HepG2 (cell line): ENCODE data around the gene ADPRM. TPM values are rescaled to one million over a fixed set of nuclear protein-coding genes. Genes with fewer than 3 reads are reported as not detected.
A peak's percentile ranks its signal among the peaks of the same experiment; 100 is the strongest.

Source experiments
- ATAC-seq: fragments of 200-7000 bp; cut with Tn5 transposase; 3 replicates; pipeline ENCODE4 v1.9.1; 2020; ENCODE audit warnings: mild to moderate bottlenecking, moderate library complexity
- BruUV-seq: library from RNA; stranded (reverse); fragments of 400-500 nt; replicated peaks from 2 replicates; lab custom pipeline; 2021; lab: Mats Ljungman, UMichigan
- CTCF ChIA-PET: fragments of 300-600 bp; formaldehyde crosslinking; extraction: SDS; loops from one replicate; lab custom pipeline; 2021; ENCODE audit warnings: low total read pairs, inconsistent platforms, low intra/inter-chr PET ratio; lab: Yijun Ruan, JAX
- POLR2A ChIA-PET: fragments of 350-600 bp; sonication (Branson Sonifier 250); formaldehyde crosslinking; loops from one replicate; lab custom pipeline; 2020; ENCODE audit warnings: antibody characterized with exemption, inconsistent platforms; lab: Yijun Ruan, JAX
- DNase-seq: peaks from one replicate; pipeline ENCODE4 v3.0.0-alpha.2; 2015; ENCODE audit warnings: low spot score
- FAIRE-seq: peaks from 3 replicates; lab custom pipeline; 2011; peaks lifted over from hg19 to GRCh38; lab: Jason Lieb, UNC
- H2AFZ ChIP-seq: one replicate; pipeline ENCODE4 v1.6.1; 2011; ENCODE audit warnings: low read length, inconsistent platforms
- H3K27ac ChIP-seq: fragments of 300-600 bp; 3 replicates; pipeline ENCODE4 v1.8.0; 2011; ENCODE audit warnings: mixed run types, mild to moderate bottlenecking, mixed read lengths, low read length, inconsistent platforms; ENCODE audit not compliant: insufficient read depth; ENCODE audit errors: extremely low read length
- H3K27me3 ChIP-seq, 2 experiments: fragments of 200-600 bp in 1 of 2; 2 replicates in 1 of 2; 3 replicates in 1 of 2; pipeline versions ENCODE4 v1.6.0 to v1.8.0; 2011; ENCODE audit warnings: low read length in 2 of 2, mild to moderate bottlenecking in 2 of 2, moderate library complexity in 2 of 2, inconsistent platforms in 1 of 2; ENCODE audit not compliant: insufficient read depth in 2 of 2, control insufficient read depth in 1 of 2
- H3K36me3 ChIP-seq, 2 experiments: fragments of 200-600 bp in 1 of 2; replicated peaks in 1 of 2; 2 replicates in 1 of 2; 3 replicates in 1 of 2; pipeline versions ENCODE4 v1.5.1 to v1.8.0; 2011; ENCODE audit warnings: low read length in 2 of 2, inconsistent platforms in 1 of 2; ENCODE audit not compliant: insufficient read depth in 2 of 2, control insufficient read depth in 1 of 2
- H3K4me1 ChIP-seq: 2 replicates; pipeline ENCODE4 v1.5.1; 2012; ENCODE audit warnings: low read length, inconsistent platforms; ENCODE audit not compliant: insufficient read depth
- H3K4me2 ChIP-seq: 2 replicates; pipeline ENCODE4 v1.6.0; 2011; ENCODE audit warnings: low read depth, low read length, inconsistent platforms
- H3K4me3 ChIP-seq, 3 experiments: fragments of 200-600 bp in 1 of 3; sonication (generic), shearing (Covaris generic) in 1 of 3; replicated peaks in 1 of 3; 2 replicates each; pipeline ENCODE4 v1.5.1; 2011 to 2016; ENCODE audit warnings: low read length in 3 of 3, inconsistent platforms in 2 of 3, low read depth in 2 of 3, mild to moderate bottlenecking in 2 of 3, control low read depth in 1 of 3, mixed read lengths in 1 of 3; ENCODE audit not compliant: insufficient read depth in 1 of 3
- H3K79me2 ChIP-seq: one replicate; pipeline ENCODE4 v1.6.1; 2011; ENCODE audit warnings: low read length, inconsistent platforms; ENCODE audit not compliant: insufficient read depth
- H3K9ac ChIP-seq: 2 replicates; pipeline ENCODE4 v1.6.0; 2011; ENCODE audit warnings: mild to moderate bottlenecking, low read depth, low read length, inconsistent platforms; ENCODE audit not compliant: insufficient read depth
- H3K9me3 ChIP-seq: 2 replicates; pipeline ENCODE4 v1.5.1; 2012; ENCODE audit warnings: mild to moderate bottlenecking, low read length
- H4K20me1 ChIP-seq: 2 replicates; pipeline ENCODE4 v1.6.0; 2011; ENCODE audit warnings: inconsistent platforms, mild to moderate bottlenecking, low read length, moderate library complexity; ENCODE audit not compliant: insufficient read depth
- BCL6 ChIP-seq: IDR thresholded peaks from 2 replicates; pipeline ENCODE4 v1.6.1; 2016; ENCODE audit warnings: missing genetic modification reagents, missing compliant biosample characterization
- CEBPB ChIP-seq: IDR thresholded peaks from 2 replicates; pipeline ENCODE4 v1.6.1; 2011; ENCODE audit warnings: low read depth, low read length, improper control_type of control experiment, borderline replicate concordance
- FOXC1 ChIP-seq: sonication (generic); formaldehyde crosslinking; IDR thresholded peaks from 2 replicates; pipeline ENCODE4 v1.8.0; 2022; ENCODE audit warnings: mild to moderate bottlenecking, missing genetic modification reagents, borderline replicate concordance
- FOXP1 ChIP-seq, 2 experiments: fragments of 450-650 bp in 1 of 2; IDR thresholded peaks; 2 replicates each; pipeline ENCODE4 v1.6.1; 2017 to 2018; ENCODE audit warnings: antibody characterized with exemption in 1 of 2
- HMG20B ChIP-seq: conservative IDR thresholded peaks from 2 replicates; pipeline ENCODE4 v1.6.1; 2016; ENCODE audit warnings: missing genetic modification reagents, missing compliant biosample characterization
- NCOR1 ChIP-seq: fragments of 200-600 bp; sonication (generic); IDR thresholded peaks from 2 replicates; pipeline ENCODE4 v1.7.0; 2017; ENCODE audit warnings: antibody characterized with exemption, low read length, borderline replicate concordance
- PATZ1 ChIP-seq: sonication (generic); formaldehyde crosslinking; IDR thresholded peaks from 2 replicates; pipeline ENCODE4 v1.4.0; 2020; ENCODE audit warnings: missing genetic modification reagents
- RBAK ChIP-seq: sonication (generic); formaldehyde crosslinking; IDR thresholded peaks from 2 replicates; pipeline ENCODE4 v1.5.1; 2020; ENCODE audit warnings: mild to moderate bottlenecking, missing genetic modification reagents
- RXRA ChIP-seq: sonication (generic); formaldehyde crosslinking; IDR thresholded peaks from 2 replicates; pipeline ENCODE4 v1.5.1; 2020; ENCODE audit warnings: missing genetic modification reagents
- ZFY ChIP-seq: sonication (generic); formaldehyde crosslinking; IDR thresholded peaks from 2 replicates; pipeline ENCODE4 v1.4.0; 2020; ENCODE audit warnings: missing genetic modification reagents
- ZNF597 ChIP-seq: sonication (generic); formaldehyde crosslinking; IDR thresholded peaks from 2 replicates; pipeline ENCODE4 v1.5.0; 2020; ENCODE audit warnings: missing genetic modification reagents
- ZNF850 ChIP-seq: sonication (generic); formaldehyde crosslinking; conservative IDR thresholded peaks from 2 replicates; pipeline ENCODE4 v1.9.0; 2021; ENCODE audit warnings: mild to moderate bottlenecking, missing genetic modification reagents
- WGBS: methylation state at CpG from one replicate; pipeline ENCODE4 v1.1.6; 2017; ENCODE audit warnings: low lambda C conversion rate; 5-methylcytosine and 5-hydroxymethylcytosine counted together
- in situ Hi-C: cut with HindIII; loops from 2 replicates; pipeline ENCODE4 v1.10.0; 2017; ENCODE audit warnings: low pct_unique_long_range_greater_than_20kb; ENCODE audit not compliant: extremely low pct_ligation_motif_present
- intact Hi-C: fragments of 100-400 bp; cut with micrococcal nuclease; formaldehyde crosslinking; loops from one replicate; pipeline ENCODE4 v1.10.0; 2022; ENCODE audit not compliant: unreplicated experiment
- polyA plus RNA-seq, 8 experiments: library from polyadenylated mRNA; depleted of rRNA in 3 of 8; stranded (reverse) in 7 of 8; unstranded in 1 of 8; fragments of >200 nt; fragmentation: Illumina TruSeq in 4 of 8; extraction: Trizol in 4 of 8; gene quantifications; 2 replicates each; pipeline versions ENCODE4 v1.2.1 to v1.2.3, GENCODE V29; 2011 to 2016; ENCODE audit warnings: low read depth in 4 of 8, missing spikeins in 1 of 8, mixed read lengths in 1 of 8; ENCODE audit not compliant: insufficient read depth in 1 of 8
- total RNA-seq, 5 experiments: library from RNA; depleted of rRNA; stranded (reverse); fragments of >200 nt; fragmentation: Illumina TruSeq; extraction: Trizol; gene quantifications; 2 replicates each; pipeline ENCODE4 v1.2.3, GENCODE V29; 2016; ENCODE audit warnings: low read depth in 1 of 5
- TF ChIP-seq, protein P1 (sequence below): sonication (generic); formaldehyde crosslinking; IDR thresholded peaks from 2 replicates; pipeline ENCODE4 v1.5.0; 2020; ENCODE audit warnings: missing genetic modification reagents
- TF ChIP-seq, protein P2 (sequence below): sonication (generic); formaldehyde crosslinking; IDR thresholded peaks from 2 replicates; pipeline ENCODE4 v1.4.0; 2020; ENCODE audit warnings: missing genetic modification reagents

The ADPRM gene
- total and polyA plus RNA-seq, 2 of the 13 experiments (the other 11 are each of a cell fraction or from before 2014, with no cell fraction given) = 5.6 to 10.8 TPM

- peaks cover 0 to 8% of the 10 kb centered on the region in 2 experiments; a peak in 2 of 5 replicates for H3K27me3 ChIP-seq
- no peaks in the 10 kb centered on the region for H3K36me3 ChIP-seq
- ATAC-seq (peak; percentile 85), DNase-seq (peak; percentile 49), FAIRE-seq (peak; percentile 37)
- H3K4me2 ChIP-seq = no peak overlapping the region
- intact Hi-C loops (no loop called here), in situ Hi-C loops (loop anchor here (5.0 kb wide), 1 partner anchor 109 kb away; no protein-coding TSS in a partner anchor)
- CTCF ChIA-PET = interaction anchor here (3.1 kb wide), 1 partner anchor 106 kb away, joined by 43 read pairs; no protein-coding TSS in a partner anchor
- no TSS peak for BruUV-seq
- H3K4me1 ChIP-seq = peaks cover 30% of the 10 kb centered on the region
- no peak overlapping the region for H3K4me3 ChIP-seq
- POLR2A ChIA-PET = no interaction called here
- WGBS = 19% methylated on average over 5 of the region's 5 CpGs
- H3K79me2 ChIP-seq = no peaks in the 10 kb centered on the region
- H3K27ac ChIP-seq = no peak overlapping the region
- no peaks in the 10 kb centered on the region for H4K20me1 ChIP-seq
- H3K9me3 ChIP-seq = no peaks in the 10 kb centered on the region
- no peak overlapping the region for H3K9ac ChIP-seq
- H2AFZ ChIP-seq = no peak overlapping the region
- no peak for TF ChIP-seq ZNF850
- no peak for TF ChIP-seq ZNF597
- TF ChIP-seq PATZ1 (CRISPR knock-in tag) = no peak
- TF ChIP-seq, protein P1, sequence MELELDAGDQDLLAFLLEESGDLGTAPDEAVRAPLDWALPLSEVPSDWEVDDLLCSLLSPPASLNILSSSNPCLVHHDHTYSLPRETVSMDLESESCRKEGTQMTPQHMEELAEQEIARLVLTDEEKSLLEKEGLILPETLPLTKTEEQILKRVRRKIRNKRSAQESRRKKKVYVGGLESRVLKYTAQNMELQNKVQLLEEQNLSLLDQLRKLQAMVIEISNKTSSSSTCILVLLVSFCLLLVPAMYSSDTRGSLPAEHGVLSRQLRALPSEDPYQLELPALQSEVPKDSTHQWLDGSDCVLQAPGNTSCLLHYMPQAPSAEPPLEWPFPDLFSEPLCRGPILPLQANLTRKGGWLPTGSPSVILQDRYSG (CRISPR knock-in tag) = no peak
- no peak for TF ChIP-seq HMG20B (CRISPR knock-in tag)
- TF ChIP-seq ZFY (CRISPR knock-in tag) = no peak
- TF ChIP-seq, protein P2, sequence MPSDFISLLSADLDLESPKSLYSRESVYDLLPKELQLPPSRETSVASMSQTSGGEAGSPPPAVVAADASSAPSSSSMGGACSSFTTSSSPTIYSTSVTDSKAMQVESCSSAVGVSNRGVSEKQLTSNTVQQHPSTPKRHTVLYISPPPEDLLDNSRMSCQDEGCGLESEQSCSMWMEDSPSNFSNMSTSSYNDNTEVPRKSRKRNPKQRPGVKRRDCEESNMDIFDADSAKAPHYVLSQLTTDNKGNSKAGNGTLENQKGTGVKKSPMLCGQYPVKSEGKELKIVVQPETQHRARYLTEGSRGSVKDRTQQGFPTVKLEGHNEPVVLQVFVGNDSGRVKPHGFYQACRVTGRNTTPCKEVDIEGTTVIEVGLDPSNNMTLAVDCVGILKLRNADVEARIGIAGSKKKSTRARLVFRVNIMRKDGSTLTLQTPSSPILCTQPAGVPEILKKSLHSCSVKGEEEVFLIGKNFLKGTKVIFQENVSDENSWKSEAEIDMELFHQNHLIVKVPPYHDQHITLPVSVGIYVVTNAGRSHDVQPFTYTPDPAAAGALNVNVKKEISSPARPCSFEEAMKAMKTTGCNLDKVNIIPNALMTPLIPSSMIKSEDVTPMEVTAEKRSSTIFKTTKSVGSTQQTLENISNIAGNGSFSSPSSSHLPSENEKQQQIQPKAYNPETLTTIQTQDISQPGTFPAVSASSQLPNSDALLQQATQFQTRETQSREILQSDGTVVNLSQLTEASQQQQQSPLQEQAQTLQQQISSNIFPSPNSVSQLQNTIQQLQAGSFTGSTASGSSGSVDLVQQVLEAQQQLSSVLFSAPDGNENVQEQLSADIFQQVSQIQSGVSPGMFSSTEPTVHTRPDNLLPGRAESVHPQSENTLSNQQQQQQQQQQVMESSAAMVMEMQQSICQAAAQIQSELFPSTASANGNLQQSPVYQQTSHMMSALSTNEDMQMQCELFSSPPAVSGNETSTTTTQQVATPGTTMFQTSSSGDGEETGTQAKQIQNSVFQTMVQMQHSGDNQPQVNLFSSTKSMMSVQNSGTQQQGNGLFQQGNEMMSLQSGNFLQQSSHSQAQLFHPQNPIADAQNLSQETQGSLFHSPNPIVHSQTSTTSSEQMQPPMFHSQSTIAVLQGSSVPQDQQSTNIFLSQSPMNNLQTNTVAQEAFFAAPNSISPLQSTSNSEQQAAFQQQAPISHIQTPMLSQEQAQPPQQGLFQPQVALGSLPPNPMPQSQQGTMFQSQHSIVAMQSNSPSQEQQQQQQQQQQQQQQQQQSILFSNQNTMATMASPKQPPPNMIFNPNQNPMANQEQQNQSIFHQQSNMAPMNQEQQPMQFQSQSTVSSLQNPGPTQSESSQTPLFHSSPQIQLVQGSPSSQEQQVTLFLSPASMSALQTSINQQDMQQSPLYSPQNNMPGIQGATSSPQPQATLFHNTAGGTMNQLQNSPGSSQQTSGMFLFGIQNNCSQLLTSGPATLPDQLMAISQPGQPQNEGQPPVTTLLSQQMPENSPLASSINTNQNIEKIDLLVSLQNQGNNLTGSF (CRISPR knock-in tag) = no peak
- TF ChIP-seq NCOR1 = peak; percentile 62; the same call in 1 of the 2 replicates
- peak; percentile 68 for TF ChIP-seq BCL6 (CRISPR knock-in tag)
- no peak for TF ChIP-seq RBAK (CRISPR knock-in tag)
- no peak for TF ChIP-seq FOXC1 (CRISPR knock-in tag)
- no peak for TF ChIP-seq FOXP1 (IDR thresholded peaks at IDR 0.05)
- TF ChIP-seq FOXP1 (CRISPR knock-in tag; IDR thresholded peaks at IDR 0.05) = no peak
- TF ChIP-seq RXRA (CRISPR knock-in tag) = peak; percentile 87; the same call in 1 of the 2 replicates
- 0 out of 2 replicates have a peak, but pooled peaks have one; percentile 34 for TF ChIP-seq CEBPB
These were observed 41.3 kb downstream of the ADPRM start for GRCh38 chr17:10738521-10739258.
